ENCODE measurements around the gene ATPAF1.
A peak's percentile ranks its signal among the peaks of the same experiment; 100 is the strongest.

ATPAF1 gene

GRCh38 chr1:46613661-46614603 is 54.2 kb downstream of the ATPAF1 start:
- Histone ChIP-seq H3K4me3 (ENCODE audit: low read depth in 1 of 2, low read length in 1 of 2) (peak overlapping the region in 1 of 2 experiments; percentile 23), H3K27ac (peak overlapping the region; percentile 50), H3K27me3 (no peaks in the 10 kb centered on the region), H3K4me1 (ENCODE audit: control insufficient read depth in 1 of 2, insufficient read depth in 1 of 2, low read depth in 1 of 2, low read length in 1 of 2) (peaks cover 35 to 38% of the 10 kb centered on the region in 2 experiments), H3K36me3 (peaks cover 19% of the 10 kb centered on the region), H3K9me3 (no peaks in the 10 kb centered on the region)
- TF ChIP-seq CTCF (IDR thresholded peaks at IDR 0.05), result no peak

GRCh38 chr1:46612937-46613660 is 55.1 kb downstream of the ATPAF1 start:
- peak overlapping the region; percentile 50 for H3K27ac ChIP-seq
- H3K9me3 ChIP-seq, result no peaks in the 10 kb centered on the region
- H3K36me3 ChIP-seq, result peaks cover 27% of the 10 kb centered on the region
- H3K4me3 ChIP-seq (ENCODE audit: low read depth in 1 of 2, low read length in 1 of 2), result peak overlapping the region in 1 of 2 experiments; percentile 23
- TF ChIP-seq CTCF (IDR thresholded peaks at IDR 0.05), result no peak
- no peaks in the 10 kb centered on the region for H3K27me3 ChIP-seq
- peaks cover 35 to 38% of the 10 kb centered on the region in 2 experiments for H3K4me1 ChIP-seq (ENCODE audit: control insufficient read depth in 1 of 2, insufficient read depth in 1 of 2, low read depth in 1 of 2, low read length in 1 of 2)

GRCh38 chr1:46611691-46612221 is 56.4 kb downstream of the ATPAF1 start:
- TF ChIP-seq CTCF (IDR thresholded peaks at IDR 0.05), result no peak
- no peak overlapping the region for H3K27ac ChIP-seq
- peaks cover 31% of the 10 kb centered on the region for H3K36me3 ChIP-seq
- peaks cover 30 to 32% of the 10 kb centered on the region in 2 experiments for H3K4me1 ChIP-seq (ENCODE audit: control insufficient read depth in 1 of 2, insufficient read depth in 1 of 2, low read depth in 1 of 2, low read length in 1 of 2)
- H3K4me3 ChIP-seq (ENCODE audit: low read depth in 1 of 2, low read length in 1 of 2), result no peak overlapping the region
- H3K9me3 ChIP-seq, result no peaks in the 10 kb centered on the region
- no peaks in the 10 kb centered on the region for H3K27me3 ChIP-seq

GRCh38 chr1:46607345-46608130 is 60.6 kb downstream of the ATPAF1 start:
- H3K36me3 ChIP-seq, result peaks cover 31% of the 10 kb centered on the region
- H3K27ac ChIP-seq, result no peak overlapping the region
- no peaks in the 10 kb centered on the region for H3K9me3 ChIP-seq
- H3K4me1 ChIP-seq (ENCODE audit: control insufficient read depth in 1 of 2, insufficient read depth in 1 of 2, low read depth in 1 of 2, low read length in 1 of 2), result peaks cover 24 to 28% of the 10 kb centered on the region in 2 experiments
- H3K4me3 ChIP-seq (ENCODE audit: low read depth in 1 of 2, low read length in 1 of 2), result no peak overlapping the region
- TF ChIP-seq CTCF (IDR thresholded peaks at IDR 0.05), result no peak
- H3K27me3 ChIP-seq, result no peaks in the 10 kb centered on the region

Data from neutrophil (primary cell).